Spinal cord (tissue), 10 donors: Measurements from ENCODE around the gene RBM26. TPM values are rescaled to one million over a fixed set of nuclear protein-coding genes. Genes with fewer than 3 reads are reported as not detected.

Experiments
- DNase-seq, 6 donors: peaks; one replicate each; pipeline versions ENCODE4 v3.0.0 to v3.0.0-alpha.2; 2013 to 2015; ENCODE audit warnings: low spot score in 6 of 6, low read depth in 4 of 6
- H3K27ac ChIP-seq: one replicate; pipeline ENCODE4 v1.5.1; 2013; ENCODE audit warnings: low read depth, low read length, control low read depth
- H3K27me3 ChIP-seq: one replicate; pipeline ENCODE4 v1.6.1; 2013; ENCODE audit warnings: low read length; ENCODE audit not compliant: control insufficient read depth, insufficient read depth
- H3K36me3 ChIP-seq: one replicate; pipeline ENCODE4 v1.6.1; 2013; ENCODE audit warnings: low read length; ENCODE audit not compliant: control insufficient read depth, insufficient read depth
- H3K4me1 ChIP-seq: one replicate; pipeline ENCODE4 v1.6.1; 2013; ENCODE audit warnings: low read length; ENCODE audit not compliant: control insufficient read depth, insufficient read depth
- H3K4me3 ChIP-seq: one replicate; pipeline ENCODE4 v1.5.1; 2013; ENCODE audit warnings: low read depth, low read length, control low read depth
- H3K9me3 ChIP-seq: one replicate; pipeline ENCODE4 v1.6.1; 2013; ENCODE audit warnings: low read length; ENCODE audit not compliant: control insufficient read depth, insufficient read depth
- WGBS: methylation state at CpG from one replicate; pipeline ENCODE4 v1.1.5; 2013; ENCODE audit warnings: missing lambda C conversion rate; ENCODE audit not compliant: insufficient coverage; 5-methylcytosine and 5-hydroxymethylcytosine counted together
- polyA plus RNA-seq, 2 donors: library from polyadenylated mRNA; unstranded; fragments of 120-200 nt; gene quantifications; one replicate each; pipeline ENCODE4 v1.2.1, GENCODE V29; 2013; ENCODE audit not compliant: insufficient read length in 2 of 2
- total RNA-seq, 2 donors: library from RNA; depleted of rRNA in 1 of 2; stranded (reverse); fragments of 120-200 nt in 1 of 2; fragments of >200 nt in 1 of 2; gene quantifications; one replicate each; pipeline versions ENCODE4 v1.2.3 to v1.2.4, GENCODE V29; 2013 to 2014
- donor health status: healthy.

The RBM26 gene
- total and polyA plus RNA-seq, 4 donors = 37.9 to 70.2 (median 61.3) TPM

DNA sequence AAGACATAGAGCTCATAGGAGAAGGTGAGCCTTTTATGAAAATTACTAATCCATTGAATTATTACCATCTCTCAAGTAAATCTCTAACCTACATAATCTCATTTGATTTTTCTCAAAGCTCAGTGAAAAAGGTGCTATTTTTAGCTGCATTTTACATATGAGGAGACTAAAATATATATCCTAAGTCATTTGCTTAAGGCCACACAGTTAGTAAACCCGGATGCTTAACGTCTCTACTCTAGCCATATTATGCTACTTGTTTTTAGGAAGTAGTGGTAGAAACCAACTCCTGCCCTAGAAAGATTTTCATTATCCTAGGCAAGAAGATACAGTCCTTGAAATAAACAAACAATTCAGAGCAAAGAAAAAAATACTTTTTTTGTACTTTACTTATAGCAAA is 108.9 kb downstream of the RBM26 start:
- WGBS = no CpG with 5 or more reads among the region's 2 CpGs

DNA sequence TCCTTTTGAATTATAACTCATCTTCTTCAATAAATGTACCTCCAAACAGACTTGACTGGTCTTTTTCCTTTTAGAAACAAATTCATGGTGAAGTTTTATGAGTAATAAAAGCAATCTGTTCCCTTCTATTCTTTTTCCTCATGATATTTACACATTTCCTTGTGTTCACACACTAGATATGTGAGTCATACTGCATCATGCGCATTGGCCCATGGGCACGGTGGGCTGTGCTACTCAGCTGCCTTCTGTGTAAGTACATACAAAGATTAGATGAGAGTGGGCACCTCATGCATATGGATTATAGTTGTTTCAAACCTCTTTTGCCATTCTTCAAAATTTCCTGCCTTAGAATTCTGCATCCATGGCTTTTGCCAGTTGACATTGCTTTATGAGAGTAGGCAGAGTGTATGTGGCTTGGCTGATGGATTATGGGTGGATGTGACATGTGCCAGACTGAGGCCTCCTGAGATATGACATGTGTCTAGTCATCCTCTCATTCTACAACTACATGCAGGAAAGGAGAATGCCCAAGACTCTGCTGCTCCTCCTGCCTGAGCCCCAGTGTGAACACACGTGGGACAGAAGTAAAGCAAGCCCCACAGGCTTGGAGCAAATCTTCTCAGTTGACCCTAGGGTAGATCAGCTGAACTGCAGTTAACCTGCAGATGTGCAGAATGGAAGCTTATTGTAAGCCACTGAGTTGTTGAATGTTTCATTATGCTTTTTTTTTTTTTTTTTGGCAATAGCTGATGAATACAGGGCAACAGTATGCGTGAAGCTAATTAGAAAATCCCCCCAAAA is 109.9 kb downstream of the RBM26 start:
- DNase-seq = no peak
- H3K36me3 ChIP-seq = no peaks in the 10 kb centered on the region
- no peak overlapping the region for H3K27ac ChIP-seq
- peaks cover 2% of the 10 kb centered on the region for H3K9me3 ChIP-seq
- H3K4me3 ChIP-seq = no peak overlapping the region
- H3K27me3 ChIP-seq = no peaks in the 10 kb centered on the region
- no peaks in the 10 kb centered on the region for H3K4me1 ChIP-seq
- 50% methylated on average over 1 of the region's 4 CpGs for WGBS

More for the DNA sequence above, 108.9 kb downstream of the RBM26 start:
- no peaks in the 10 kb centered on the region for H3K27me3 ChIP-seq
- no peak overlapping the region for H3K4me3 ChIP-seq
- peaks cover 2% of the 10 kb centered on the region for H3K9me3 ChIP-seq
- no peaks in the 10 kb centered on the region for H3K36me3 ChIP-seq
- no peaks in the 10 kb centered on the region for H3K4me1 ChIP-seq
- no peak for DNase-seq
- no peak overlapping the region for H3K27ac ChIP-seq

DNA sequence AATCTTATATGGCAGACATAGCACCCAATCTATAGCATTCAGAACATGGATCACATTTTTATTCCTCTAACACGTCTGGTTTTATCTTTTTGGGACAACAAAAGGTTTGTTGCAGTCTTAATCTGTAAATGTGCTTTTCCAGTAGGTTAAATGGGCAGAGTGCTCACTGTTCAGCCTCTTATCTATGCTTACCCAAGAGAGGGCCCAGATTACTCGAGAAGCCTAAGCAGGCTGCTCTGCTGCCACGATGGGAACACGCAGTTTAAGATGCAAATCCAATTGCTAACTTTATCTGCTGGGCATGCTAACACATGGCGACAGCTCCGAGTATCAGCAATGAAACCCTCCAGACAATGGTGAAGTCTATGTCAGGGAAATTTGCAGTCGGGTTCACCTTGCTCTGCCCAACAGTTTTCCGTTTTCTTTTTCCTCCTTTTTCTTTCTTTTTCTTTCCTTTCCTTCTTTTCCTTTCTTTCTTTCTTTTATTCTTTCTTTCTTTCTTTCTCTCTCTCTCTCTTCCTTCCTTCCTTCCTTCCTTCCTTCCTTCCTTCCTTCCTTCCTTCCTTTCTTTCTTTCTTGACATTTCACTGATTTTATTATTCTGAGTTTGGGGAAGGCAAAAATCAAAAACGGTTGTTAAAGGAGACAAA is 115.3 kb downstream of the RBM26 start:
- no peaks in the 10 kb centered on the region for H3K9me3 ChIP-seq
- H3K4me3 ChIP-seq = no peak overlapping the region
- H3K27me3 ChIP-seq = no peaks in the 10 kb centered on the region
- H3K27ac ChIP-seq = no peak overlapping the region
- peak in 1 of 6 donors; percentile 11 for DNase-seq
- no peaks in the 10 kb centered on the region for H3K4me1 ChIP-seq
- 90% methylated on average over 7 of the region's 9 CpGs for WGBS
- no peaks in the 10 kb centered on the region for H3K36me3 ChIP-seq

DNA sequence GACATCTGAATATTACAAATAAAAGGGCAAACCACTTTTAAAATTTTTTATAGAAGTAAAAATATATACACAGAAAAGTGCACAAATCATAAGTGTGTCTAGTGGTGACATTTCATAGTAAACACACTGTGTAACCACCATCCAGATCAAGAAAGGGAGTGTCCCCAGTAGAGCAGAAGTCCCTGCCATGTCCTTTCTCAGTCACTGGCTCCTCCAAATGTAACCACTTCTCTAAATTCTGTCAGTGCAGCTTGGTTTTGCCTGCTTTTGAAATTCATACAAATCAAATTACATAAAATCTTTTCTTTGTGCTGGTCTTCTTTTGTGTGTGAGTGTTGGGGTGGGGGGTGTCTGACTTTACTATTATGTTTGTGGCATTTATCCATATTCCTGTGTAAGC is 116.5 kb downstream of the RBM26 start:
- no peaks in the 10 kb centered on the region for H3K27me3 ChIP-seq
- H3K4me1 ChIP-seq = no peaks in the 10 kb centered on the region
- H3K27ac ChIP-seq = no peak overlapping the region
- H3K9me3 ChIP-seq = no peaks in the 10 kb centered on the region
- no peak overlapping the region for H3K4me3 ChIP-seq
- no peak for DNase-seq
- no peaks in the 10 kb centered on the region for H3K36me3 ChIP-seq

DNA sequence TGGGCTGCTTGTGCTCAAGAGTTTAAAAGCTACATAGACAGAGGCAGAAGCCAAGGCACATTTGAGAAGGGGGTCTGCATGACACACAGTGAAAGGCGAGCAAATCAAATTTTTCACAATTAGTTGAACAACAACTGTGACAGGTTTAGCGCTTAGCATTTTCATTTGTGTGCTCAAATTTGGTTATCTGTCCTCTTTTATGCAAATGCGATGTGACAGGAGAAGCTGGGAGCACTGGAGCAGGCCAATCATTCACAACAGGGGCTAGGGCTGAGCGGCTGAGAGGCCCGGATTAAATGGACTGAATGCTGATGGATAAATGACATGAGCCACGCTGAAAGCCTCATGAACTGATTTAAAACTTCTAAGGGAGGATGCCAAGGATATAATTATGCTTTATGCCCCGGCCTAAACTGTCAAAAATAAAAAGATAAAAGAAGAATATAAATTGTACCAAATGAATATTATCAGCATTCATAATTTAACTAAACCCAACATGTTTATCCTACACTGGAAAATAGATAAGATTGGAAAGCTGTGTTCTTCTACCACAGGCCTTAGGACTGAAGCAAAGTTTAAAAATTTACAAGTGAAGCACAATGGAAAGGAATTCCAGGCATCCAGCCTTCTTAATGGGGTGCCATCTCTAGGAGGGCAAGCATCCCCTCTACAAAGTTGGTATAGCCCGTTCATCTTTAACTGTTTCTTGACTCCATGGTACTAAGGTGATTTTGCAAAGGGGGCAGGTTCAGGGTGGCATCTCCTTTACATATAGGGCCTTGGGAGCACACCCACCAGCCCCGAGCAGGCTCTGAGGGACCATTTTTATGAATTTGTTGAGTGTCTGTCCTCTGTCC is 117.9 kb downstream of the RBM26 start:
- H3K27ac ChIP-seq = no peak overlapping the region
- H3K36me3 ChIP-seq = no peaks in the 10 kb centered on the region
- H3K4me3 ChIP-seq = no peak overlapping the region
- H3K27me3 ChIP-seq = no peaks in the 10 kb centered on the region
- H3K4me1 ChIP-seq = no peaks in the 10 kb centered on the region
- peak in 1 of 6 donors; percentile 46 for DNase-seq
- WGBS = 34% methylated on average over 5 of the region's 9 CpGs
- no peaks in the 10 kb centered on the region for H3K9me3 ChIP-seq

DNA sequence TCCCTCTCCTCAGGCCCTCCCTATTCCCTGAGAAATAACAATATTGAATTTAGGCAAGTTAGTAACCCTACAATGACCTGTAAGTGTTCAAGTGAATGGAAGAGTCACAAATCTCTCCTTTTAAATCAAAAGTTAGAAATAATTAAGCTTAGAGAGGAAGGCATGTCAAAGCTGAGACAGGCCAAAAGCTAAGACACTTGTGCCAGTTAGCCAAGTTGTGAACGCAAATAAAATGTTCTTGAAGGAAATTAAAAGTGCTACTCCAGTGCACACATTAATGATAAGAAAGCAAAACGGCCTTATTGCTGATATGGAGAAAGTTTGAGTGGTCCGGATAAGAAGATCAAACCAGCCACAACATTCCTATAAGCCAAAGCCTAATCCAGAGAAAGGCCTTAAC is 120.9 kb downstream of the RBM26 start:
- no peak for DNase-seq
- H3K4me3 ChIP-seq = no peak overlapping the region
- 100% methylated on average over 1 of the region's 3 CpGs for WGBS
- H3K4me1 ChIP-seq = no peaks in the 10 kb centered on the region
- no peaks in the 10 kb centered on the region for H3K27me3 ChIP-seq
- H3K27ac ChIP-seq = no peak overlapping the region
- no peaks in the 10 kb centered on the region for H3K9me3 ChIP-seq
- no peaks in the 10 kb centered on the region for H3K36me3 ChIP-seq

DNA sequence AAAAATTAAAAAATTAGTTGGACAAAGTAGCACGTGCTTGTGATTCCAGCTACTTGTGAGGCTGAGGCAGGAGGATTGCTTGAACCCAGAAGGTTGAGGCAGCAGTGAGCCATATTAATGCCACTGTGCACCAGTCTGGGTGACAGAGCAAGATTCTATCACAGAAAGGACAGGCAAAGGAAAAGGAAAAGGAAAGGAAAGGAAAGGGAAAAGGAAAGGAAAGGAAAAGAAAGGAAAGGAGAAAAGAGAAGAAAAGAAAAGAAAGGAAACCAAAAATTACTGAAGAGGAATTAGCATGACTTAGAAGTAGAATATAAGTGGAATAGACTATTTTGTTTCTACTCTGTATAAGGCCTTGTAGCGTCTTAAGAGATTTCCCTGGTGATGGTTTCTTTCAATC is 122.3 kb downstream of the RBM26 start:
- H3K27me3 ChIP-seq = no peaks in the 10 kb centered on the region
- H3K27ac ChIP-seq = no peak overlapping the region
- no peaks in the 10 kb centered on the region for H3K36me3 ChIP-seq
- 100% methylated on average over 1 of the region's 2 CpGs for WGBS
- no peaks in the 10 kb centered on the region for H3K4me1 ChIP-seq
- H3K9me3 ChIP-seq = no peaks in the 10 kb centered on the region
- DNase-seq = no peak
- H3K4me3 ChIP-seq = no peak overlapping the region

DNA sequence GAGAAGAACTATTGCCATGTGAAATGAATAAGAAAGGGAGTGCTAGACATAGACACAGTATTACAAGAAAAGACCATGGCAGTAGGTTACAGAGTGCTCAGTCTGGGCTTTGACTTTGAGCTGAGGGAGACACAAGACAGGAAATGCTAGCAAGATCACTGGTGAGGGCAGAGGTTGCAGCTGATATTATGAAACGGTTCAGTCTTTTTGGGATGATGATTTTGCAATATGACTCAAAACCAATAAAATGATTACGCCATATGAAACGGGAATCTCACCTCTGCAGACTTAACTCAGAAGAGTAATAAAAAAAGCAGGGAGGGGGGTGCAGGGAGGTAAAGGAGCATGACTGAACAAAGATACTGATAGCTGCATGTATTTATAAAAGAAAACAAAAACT is 123.1 kb downstream of the RBM26 start:
- no peaks in the 10 kb centered on the region for H3K9me3 ChIP-seq
- H3K4me3 ChIP-seq = no peak overlapping the region
- H3K27me3 ChIP-seq = no peaks in the 10 kb centered on the region
- H3K27ac ChIP-seq = no peak overlapping the region
- H3K4me1 ChIP-seq = no peaks in the 10 kb centered on the region
- DNase-seq = no peak
- 89% methylated on average over 2 of the region's 3 CpGs for WGBS
- H3K36me3 ChIP-seq = no peaks in the 10 kb centered on the region

DNA sequence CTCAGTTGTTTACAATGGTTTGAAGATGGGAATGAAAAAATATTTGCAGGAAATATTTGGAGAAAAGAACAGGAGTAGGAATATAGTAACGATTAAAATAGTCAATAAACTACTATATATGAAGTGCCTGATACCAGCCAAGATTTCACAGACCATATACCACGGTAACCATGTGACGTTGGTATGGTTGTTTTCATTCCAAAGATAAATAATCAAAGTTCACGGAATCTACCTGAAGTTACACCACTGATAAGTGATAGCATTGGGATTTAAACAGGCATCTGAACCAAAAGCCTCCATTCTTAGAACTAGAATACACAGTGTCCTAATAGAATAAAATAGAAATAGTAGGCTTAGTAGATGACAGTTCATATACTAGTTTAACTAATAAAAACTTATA is 123.5 kb downstream of the RBM26 start:
- Histone ChIP-seq H3K27ac (no peak overlapping the region), H3K4me1 (no peaks in the 10 kb centered on the region), H3K27me3 (no peaks in the 10 kb centered on the region), H3K9me3 (no peaks in the 10 kb centered on the region), H3K4me3 (no peak overlapping the region), H3K36me3 (no peaks in the 10 kb centered on the region)
- WGBS = no CpG with 5 or more reads among the region's 4 CpGs
- DNase-seq = no peak
